H1 (cell line): ENCODE data around the gene FRS2. TPM values are rescaled to one million over a fixed set of nuclear protein-coding genes. Genes with fewer than 3 reads are reported as not detected.

Experiments
- CTCF ChIA-PET: fragments of 300-600 bp; sonication (Branson Sonifier 250); formaldehyde crosslinking; loops from one replicate; lab custom pipeline; 2021; ENCODE audit not compliant: partially characterized antibody; lab: Charles Lee
- POLR2A ChIA-PET: fragments of 300-600 bp; sonication (Branson Sonifier 250); formaldehyde crosslinking; loops from one replicate; lab custom pipeline; 2021; ENCODE audit warnings: inconsistent platforms; ENCODE audit not compliant: partially characterized antibody; lab: Charles Lee
- DNase-seq, 2 experiments: peaks; one replicate each; pipeline versions ENCODE4 v3.0.0 to v3.0.0-alpha.2; 2010 to 2022; ENCODE audit warnings: low spot score in 2 of 2, low read depth in 1 of 2, mixed read lengths in 1 of 2
- FAIRE-seq: peaks from 2 replicates; lab custom pipeline; 2011; peaks lifted over from hg19 to GRCh38; lab: Jason Lieb, UNC
- H2AFZ ChIP-seq: 2 replicates; pipeline ENCODE4 v1.8.1; 2012; ENCODE audit warnings: low read length, inconsistent platforms
- H2AK5ac ChIP-seq: 2 replicates; pipeline ENCODE4 v1.6.1; 2013; ENCODE audit warnings: low read depth, low read length
- H2BK120ac ChIP-seq: replicated peaks from 2 replicates; pipeline ENCODE3; 2013; ENCODE audit warnings: low read depth, low read length, inconsistent platforms
- H2BK12ac ChIP-seq: 2 replicates; pipeline ENCODE4 v1.6.1; 2013; ENCODE audit warnings: low read depth, low read length
- H2BK15ac ChIP-seq: 2 replicates; pipeline ENCODE4 v1.6.1; 2013; ENCODE audit warnings: low read length
- H2BK20ac ChIP-seq: 2 replicates; pipeline ENCODE4 v1.6.1; 2013; ENCODE audit warnings: low read length
- H2BK5ac ChIP-seq: 2 replicates; pipeline ENCODE4 v1.6.1; 2013; ENCODE audit warnings: low read depth, low read length
- H3K14ac ChIP-seq: 2 replicates; pipeline ENCODE4 v1.6.1; 2013; ENCODE audit warnings: inconsistent platforms; ENCODE audit not compliant: insufficient read length
- H3K18ac ChIP-seq: 2 replicates; pipeline ENCODE4 v1.6.1; 2013; ENCODE audit warnings: low read length; ENCODE audit errors: extremely low read depth
- H3K23ac ChIP-seq: 2 replicates; pipeline ENCODE4 v1.6.1; 2013; ENCODE audit warnings: inconsistent platforms; ENCODE audit not compliant: insufficient read length
- H3K23me2 ChIP-seq: 2 replicates; pipeline ENCODE4 v1.6.1; 2013; ENCODE audit warnings: low read depth, low read length
- H3K27ac ChIP-seq: 2 replicates; pipeline ENCODE4 v1.6.1; 2011; ENCODE audit warnings: low read depth, low read length, inconsistent platforms
- H3K27me3 ChIP-seq, 4 experiments: replicated peaks in 1 of 4; 1 replicate in 1 of 4; 2 replicates in 3 of 4; pipeline versions ENCODE4 v1.6.1 to v1.8.1; 2011 to 2013; ENCODE audit warnings: low read length in 3 of 4, mild to moderate bottlenecking in 3 of 4, inconsistent platforms in 2 of 4, mixed read lengths in 2 of 4, moderate library complexity in 1 of 4; ENCODE audit not compliant: control insufficient read depth in 3 of 4, insufficient read depth in 3 of 4; ENCODE audit errors: extremely low read depth in 1 of 4
- H3K36me3 ChIP-seq, 4 experiments: 2 replicates each; pipeline versions ENCODE4 v1.6.1 to v1.8.1; 2011 to 2013; ENCODE audit warnings: mild to moderate bottlenecking in 4 of 4, low read length in 3 of 4, moderate library complexity in 2 of 4, control low read depth in 1 of 4, inconsistent platforms in 1 of 4; ENCODE audit not compliant: insufficient read depth in 4 of 4, control insufficient read depth in 2 of 4
- H3K4ac ChIP-seq: replicated peaks from 2 replicates; pipeline ENCODE3; 2013; ENCODE audit warnings: low read length, low read depth, mixed read lengths, inconsistent platforms; ENCODE audit not compliant: insufficient read length
- H3K4me1 ChIP-seq, 4 experiments: replicated peaks in 1 of 4; 1 replicate in 1 of 4; 2 replicates in 3 of 4; pipeline versions ENCODE4 v1.6.1 to v1.8.1; 2011 to 2013; ENCODE audit warnings: low read length in 3 of 4, inconsistent platforms in 2 of 4, mixed read lengths in 1 of 4; ENCODE audit not compliant: insufficient read depth in 4 of 4, control insufficient read depth in 3 of 4
- H3K4me2 ChIP-seq, 2 experiments: 2 replicates each; pipeline versions ENCODE4 v1.6.1 to v1.8.1; 2011 to 2013; ENCODE audit warnings: low read depth in 2 of 2, low read length in 2 of 2, control low read depth in 1 of 2, inconsistent platforms in 1 of 2, mild to moderate bottlenecking in 1 of 2; ENCODE audit not compliant: insufficient read depth in 1 of 2
- H3K4me3 ChIP-seq, 4 experiments: fragments of 200-600, 300-600 bp in 1 of 4; sonication (generic), shearing (Covaris generic), sonication (Bioruptor Twin) in 1 of 4; 2 replicates each; pipeline versions ENCODE4 v1.5.1 to v1.8.1; 2011 to 2016; ENCODE audit warnings: low read length in 4 of 4, low read depth in 3 of 4, control low read depth in 2 of 4, inconsistent platforms in 2 of 4, mild to moderate bottlenecking in 2 of 4, mixed read lengths in 1 of 4, moderate library complexity in 1 of 4; ENCODE audit not compliant: insufficient read depth in 2 of 4; ENCODE audit errors: extremely low read depth in 1 of 4
- H3K56ac ChIP-seq: replicated peaks from 2 replicates; pipeline ENCODE3; 2013; ENCODE audit warnings: low read depth, mild to moderate bottlenecking, mixed read lengths, low read length, inconsistent platforms; ENCODE audit not compliant: insufficient read length
- H3K79me1 ChIP-seq: 2 replicates; pipeline ENCODE4 v1.6.1; 2013; ENCODE audit warnings: low read depth, low read length, control low read depth
- H3K79me2 ChIP-seq, 2 experiments: 2 replicates each; pipeline versions ENCODE4 v1.6.1 to v1.8.1; 2012 to 2013; ENCODE audit warnings: low read length in 2 of 2, mild to moderate bottlenecking in 2 of 2, inconsistent platforms in 1 of 2; ENCODE audit not compliant: insufficient read depth in 2 of 2, control insufficient read depth in 1 of 2
- H3K9ac ChIP-seq, 4 experiments: replicated peaks in 1 of 4; 1 replicate in 1 of 4; 2 replicates in 3 of 4; pipeline versions ENCODE4 v1.6.1 to v1.8.1; 2011 to 2013; ENCODE audit warnings: low read depth in 3 of 4, low read length in 3 of 4, control low read depth in 2 of 4, mild to moderate bottlenecking in 2 of 4, moderate library complexity in 2 of 4, inconsistent platforms in 1 of 4; ENCODE audit errors: extremely low read depth in 1 of 4
- H3K9me3 ChIP-seq, 2 experiments: 2 replicates each; pipeline versions ENCODE4 v1.6.1 to v1.8.1; 2012 to 2013; ENCODE audit warnings: mild to moderate bottlenecking in 2 of 2, moderate library complexity in 2 of 2, control low read depth in 1 of 2, inconsistent platforms in 1 of 2, low read depth in 1 of 2, low read length in 1 of 2, mixed read lengths in 1 of 2; ENCODE audit not compliant: insufficient read depth in 2 of 2
- H4K20me1 ChIP-seq, 2 experiments: replicated peaks in 1 of 2; 2 replicates each; pipeline versions ENCODE3 to v1.8.1; 2011 to 2013; ENCODE audit warnings: inconsistent platforms in 2 of 2, low read length in 2 of 2, mild to moderate bottlenecking in 1 of 2; ENCODE audit not compliant: insufficient read depth in 2 of 2, control insufficient read depth in 1 of 2
- H4K5ac ChIP-seq: 2 replicates; pipeline ENCODE4 v1.6.1; 2013; ENCODE audit warnings: low read length, low read depth, mixed read lengths, inconsistent platforms; ENCODE audit not compliant: insufficient read length
- H4K8ac ChIP-seq: 2 replicates; pipeline ENCODE4 v1.8.0; 2013; ENCODE audit warnings: mild to moderate bottlenecking, moderate library complexity, low read length, inconsistent platforms; ENCODE audit not compliant: insufficient read depth; ENCODE audit errors: extremely low read depth
- H4K91ac ChIP-seq: replicated peaks from 2 replicates; pipeline ENCODE3; 2013; ENCODE audit warnings: low read length, mixed read lengths, inconsistent platforms; ENCODE audit not compliant: insufficient read length
- EZH2 ChIP-seq: fragments of 200-600 bp; sonication (generic); IDR thresholded peaks from 2 replicates; pipeline ENCODE4 v1.7.1; 2012; ENCODE audit warnings: low read depth, mild to moderate bottlenecking, moderate library complexity, low read length, inconsistent platforms; ENCODE audit not compliant: severe bottlenecking
- HDAC6 ChIP-seq: IDR thresholded peaks from one replicate; pipeline ENCODE4 v1.7.1; 2012; ENCODE audit warnings: low read depth, mild to moderate bottlenecking, inconsistent platforms, low read length, moderate library complexity
- KDM1A ChIP-seq: fragments of 200-600, 300-600 bp; sonication (generic); IDR thresholded peaks from 2 replicates; pipeline ENCODE4 v1.7.1; 2016; ENCODE audit warnings: mild to moderate bottlenecking, low read length, borderline replicate concordance
- KDM4A ChIP-seq: IDR thresholded peaks from one replicate; pipeline ENCODE4 v1.7.1; 2012; ENCODE audit warnings: low read depth, mild to moderate bottlenecking, moderate library complexity, low read length, inconsistent platforms; ENCODE audit not compliant: severe bottlenecking
- NRF1 ChIP-seq: IDR thresholded peaks from 2 replicates; pipeline ENCODE4 v1.6.1; 2011; ENCODE audit warnings: mild to moderate bottlenecking, low read depth, low read length, improper control_type of control experiment
- SIN3A ChIP-seq, 2 experiments: IDR thresholded peaks in 1 of 2; conservative IDR thresholded peaks in 1 of 2; 2 replicates each; pipeline ENCODE4 v1.6.1; 2011 to 2012; ENCODE audit warnings: low read length in 2 of 2, improper control_type of control experiment in 1 of 2, low read depth in 1 of 2, mild to moderate bottlenecking in 1 of 2
- SIX5 ChIP-seq: IDR thresholded peaks from 2 replicates; pipeline ENCODE4 v1.6.1; 2011; ENCODE audit warnings: mild to moderate bottlenecking, low read depth, low read length
- TAF7 ChIP-seq: optimal IDR thresholded peaks from 2 replicates; pipeline ENCODE3; 2011; ENCODE audit warnings: low read depth, mild to moderate bottlenecking, inconsistent platforms, low read length, moderate library complexity, borderline replicate concordance
- TEAD4 ChIP-seq: IDR thresholded peaks from 2 replicates; pipeline ENCODE4 v1.6.1; 2012; ENCODE audit warnings: low read depth, low read length, inconsistent platforms, mixed read lengths
- ZNF274 ChIP-seq: IDR thresholded peaks from 2 replicates; pipeline ENCODE4 v1.7.0; 2012; ENCODE audit warnings: low read length, borderline replicate concordance; ENCODE audit errors: extremely low read depth
- WGBS, 2 experiments: shearing (Covaris generic) in 1 of 2; methylation state at CpG; one replicate each; pipeline versions ENCODE4 v1.1.6 to v1.1.7; 2013 to 2015; ENCODE audit warnings: low lambda C conversion rate in 2 of 2, mixed read lengths in 2 of 2, inconsistent platforms in 1 of 2, low coverage in 1 of 2, missing lambda C conversion rate in 1 of 2; ENCODE audit not compliant: insufficient replicate concordance in 2 of 2, insufficient coverage in 1 of 2, insufficient read length in 1 of 2; ENCODE audit errors: extremely low coverage in 1 of 2, missing lambda C conversion rate in 1 of 2; 5-methylcytosine and 5-hydroxymethylcytosine counted together
- polyA plus RNA-seq, 7 experiments: library from polyadenylated mRNA; depleted of rRNA in 3 of 7; stranded (reverse) in 5 of 7; unstranded in 2 of 7; fragments of >200 nt in 5 of 7; fragments of 200-250 nt in 2 of 7; gene quantifications; 1 replicate in 5 of 7; 2 replicates in 1 of 7; 4 replicates in 1 of 7; pipeline versions ENCODE4 v1.2.1 to v1.2.3, GENCODE V29; 2011 to 2013; ENCODE audit warnings: missing spikeins in 2 of 7, mixed read lengths in 2 of 7
- total RNA-seq: library from RNA; stranded (reverse); fragmentation: NEBNext Ultra II Directional; extraction: Animal tissue kit (Norgen Biotek cat#: 25700); gene quantifications from 2 replicates; pipeline ENCODE4 v1.2.1, GENCODE V29; 2021
- TF ChIP-seq, protein P1 (sequence below): IDR thresholded peaks from 2 replicates; pipeline ENCODE4 v1.6.1; 2012; ENCODE audit warnings: inconsistent platforms

The FRS2 gene
- total and polyA plus RNA-seq, 2 of the 8 experiments (the other 6 are each of a cell fraction or from before 2014, with no cell fraction given) = 10.3 to 35.8 TPM

DNA sequence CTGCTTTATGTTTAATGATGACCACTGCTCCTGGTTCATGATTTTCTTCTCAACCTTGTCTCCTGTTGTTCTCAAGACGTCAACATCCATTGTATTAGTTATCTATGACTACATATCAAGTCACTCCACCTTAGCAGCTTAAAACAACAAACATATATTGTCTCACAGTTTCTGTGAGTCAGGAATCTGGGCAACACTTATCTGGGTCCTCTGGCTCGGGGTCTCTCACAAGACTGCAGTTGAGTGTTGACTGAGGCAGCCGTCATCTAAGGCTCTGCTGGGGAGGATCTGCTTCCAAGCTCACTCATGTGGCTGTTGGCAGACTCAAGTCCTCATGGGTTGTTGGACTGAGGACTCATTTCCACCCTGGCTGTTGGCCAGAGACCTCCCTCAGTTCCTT is 27.3 kb upstream of the FRS2 start:
- ChIA-PET CTCF (interaction anchor here (0.6 kb wide), 1 partner anchor 591 kb away, joined by 3 read pairs; no protein-coding TSS in a partner anchor), POLR2A (no interaction called here)
- Histone ChIP-seq H4K5ac (no peak overlapping the region), H3K4me1 (0 out of 7 replicates have a peak, but pooled peaks cover 0 to 3% (median 0%) of the 10 kb centered on the region in 4 experiments), H3K36me3 (no peaks in the 10 kb centered on the region), H3K9me3 (no peaks in the 10 kb centered on the region), H2BK12ac (no peak overlapping the region), H3K9ac (no peak overlapping the region), H3K27ac (no peak overlapping the region), H3K4me3 (no peak overlapping the region), H2AFZ (no peak overlapping the region), H2BK120ac (no peak overlapping the region), H3K79me2 (no peaks in the 10 kb centered on the region), H3K4me2 (no peak overlapping the region), H3K56ac (no peak overlapping the region), H2AK5ac (no peak overlapping the region), H3K14ac (no peak overlapping the region), H4K20me1 (no peaks in the 10 kb centered on the region), H3K23ac (no peak overlapping the region), H3K23me2 (no peaks in the 10 kb centered on the region), H4K8ac (no peak overlapping the region), H4K91ac (no peak overlapping the region), H2BK5ac (no peak overlapping the region), H3K79me1 (no peaks in the 10 kb centered on the region), H3K18ac (no peak overlapping the region), H3K4ac (no peak overlapping the region), H3K27me3 (no peaks in the 10 kb centered on the region), H2BK15ac (no peak overlapping the region), H2BK20ac (no peak overlapping the region)
- FAIRE-seq = no peak
- WGBS, 2 experiments = 96% methylated on average over 3 of the region's 3 CpGs; no CpG with 5 or more reads in 1 of the 2 experiments
- DNase-seq = no peak
- TF ChIP-seq KDM1A (no peak), NRF1 (no peak), SIX5 (no peak), KDM4A (no peak), SIN3A (conservative IDR thresholded peaks at IDR 0.05 in 1 of 2, IDR thresholded peaks at IDR 0.05 in 1 of 2; ENCODE audit: low read depth in 1 of 2, low read length in 2 of 2) (no peak), TAF7 (no peak), EZH2 (no peak), TEAD4 (no peak), HDAC6 (no peak), ZNF274 (no peak)
- TF ChIP-seq, protein P1, sequence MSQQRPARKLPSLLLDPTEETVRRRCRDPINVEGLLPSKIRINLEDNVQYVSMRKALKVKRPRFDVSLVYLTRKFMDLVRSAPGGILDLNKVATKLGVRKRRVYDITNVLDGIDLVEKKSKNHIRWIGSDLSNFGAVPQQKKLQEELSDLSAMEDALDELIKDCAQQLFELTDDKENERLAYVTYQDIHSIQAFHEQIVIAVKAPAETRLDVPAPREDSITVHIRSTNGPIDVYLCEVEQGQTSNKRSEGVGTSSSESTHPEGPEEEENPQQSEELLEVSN = no peak
